Smooth muscle cell (in vitro differentiated cells): ENCODE data around the gene NLRP3. TPM values are rescaled to one million over a fixed set of nuclear protein-coding genes. Genes with fewer than 3 reads are reported as not detected.

Experiments used
- DNase-seq: peaks from one replicate; lab custom pipeline; 2025; ENCODE audit not compliant: unreplicated experiment; lab: John Stamatoyannopoulos, UW
- H2AFZ ChIP-seq: fragments of 200-600 bp; sonication (generic); 2 replicates; pipeline ENCODE4 v1.6.0; 2016; ENCODE audit warnings: antibody characterized with exemption, low read depth, mild to moderate bottlenecking
- H3F3A ChIP-seq: fragments of 200-600 bp; sonication (generic); 2 replicates; pipeline ENCODE4 v1.6.0; 2017; ENCODE audit warnings: antibody characterized with exemption, low read depth
- H3K27ac ChIP-seq: fragments of 200-600 bp; sonication (generic); 2 replicates; pipeline ENCODE4 v1.5.1; 2016; ENCODE audit warnings: low read depth, mild to moderate bottlenecking
- H3K27me3 ChIP-seq: fragments of 200-600 bp; sonication (generic); 2 replicates; pipeline ENCODE4 v1.6.1; 2016; ENCODE audit warnings: low read depth, mild to moderate bottlenecking
- H3K36me3 ChIP-seq: fragments of 200-600 bp; sonication (generic); 2 replicates; pipeline ENCODE4 v1.5.1; 2016; ENCODE audit warnings: low read depth
- H3K4me1 ChIP-seq: fragments of 200-600 bp; sonication (generic); 2 replicates; pipeline ENCODE4 v1.5.1; 2016; ENCODE audit warnings: low read depth
- H3K4me2 ChIP-seq: fragments of 200-600 bp; sonication (generic); 2 replicates; pipeline ENCODE4 v1.6.0; 2016; ENCODE audit warnings: mild to moderate bottlenecking
- H3K4me3 ChIP-seq: fragments of 200-600 bp; sonication (generic); 2 replicates; pipeline ENCODE4 v1.5.1; 2016; ENCODE audit warnings: mild to moderate bottlenecking
- H3K79me2 ChIP-seq: fragments of 200-600 bp; sonication (generic); 2 replicates; pipeline ENCODE4 v1.6.0; 2016; ENCODE audit warnings: low read depth, mild to moderate bottlenecking
- H3K9ac ChIP-seq: fragments of 200-600 bp; sonication (generic); 2 replicates; pipeline ENCODE4 v1.6.0; 2016; ENCODE audit warnings: low read depth
- H3K9me3 ChIP-seq: fragments of 200-600 bp; sonication (generic); replicated peaks from 2 replicates; pipeline ENCODE4 v1.5.1; 2016; ENCODE audit warnings: low read depth
- H4K20me1 ChIP-seq: fragments of 200-600 bp; sonication (generic); 2 replicates; pipeline ENCODE4 v1.6.0; 2016; ENCODE audit warnings: low read depth
- WGBS: methylation state at CpG from one replicate; pipeline ENCODE4 v1.1.7; 2016; ENCODE audit warnings: low lambda C conversion rate; 5-methylcytosine and 5-hydroxymethylcytosine counted together
- polyA plus RNA-seq: library from polyadenylated mRNA; unstranded; fragments of >200 nt; fragmentation: Nextera tagmentation; extraction: Ambion mirVana; gene quantifications from 2 replicates; pipeline ENCODE4 v1.2.1, GENCODE V29; 2016
- total RNA-seq: library from RNA; depleted of rRNA; stranded (reverse); fragments of >200 nt; gene quantifications from 2 replicates; pipeline ENCODE4 v1.2.3, GENCODE V29; 2014
- TF ChIP-seq, protein P1 (sequence below): fragments of 200-600 bp; sonication (generic); IDR thresholded peaks from 2 replicates; pipeline ENCODE4 v1.5.1; 2017; ENCODE audit warnings: borderline replicate concordance, mild to moderate bottlenecking, antibody characterized with exemption; ENCODE audit not compliant: insufficient read depth, poor library complexity, severe bottlenecking

Gene NLRP3
- total and polyA plus RNA-seq, 2 experiments from 2014 or later: 0.58 to 1.4 TPM

- no peaks in the 10 kb centered on the region for H3K4me1 ChIP-seq
- no peaks in the 10 kb centered on the region for H3K27me3 ChIP-seq
- H3K27ac ChIP-seq: no peak overlapping the region
- H3K9me3 ChIP-seq: no peaks in the 10 kb centered on the region
- no peaks in the 10 kb centered on the region for H4K20me1 ChIP-seq
- WGBS: 97% methylated on average over 9 of the region's 9 CpGs
- no peak overlapping the region for H3K4me3 ChIP-seq
- H2AFZ ChIP-seq: no peak overlapping the region
- H3K9ac ChIP-seq: no peak overlapping the region
- H3K79me2 ChIP-seq: no peaks in the 10 kb centered on the region
- no peak for DNase-seq
- no peak overlapping the region for H3K4me2 ChIP-seq
- no peaks in the 10 kb centered on the region for H3K36me3 ChIP-seq
- TF ChIP-seq, protein P1, sequence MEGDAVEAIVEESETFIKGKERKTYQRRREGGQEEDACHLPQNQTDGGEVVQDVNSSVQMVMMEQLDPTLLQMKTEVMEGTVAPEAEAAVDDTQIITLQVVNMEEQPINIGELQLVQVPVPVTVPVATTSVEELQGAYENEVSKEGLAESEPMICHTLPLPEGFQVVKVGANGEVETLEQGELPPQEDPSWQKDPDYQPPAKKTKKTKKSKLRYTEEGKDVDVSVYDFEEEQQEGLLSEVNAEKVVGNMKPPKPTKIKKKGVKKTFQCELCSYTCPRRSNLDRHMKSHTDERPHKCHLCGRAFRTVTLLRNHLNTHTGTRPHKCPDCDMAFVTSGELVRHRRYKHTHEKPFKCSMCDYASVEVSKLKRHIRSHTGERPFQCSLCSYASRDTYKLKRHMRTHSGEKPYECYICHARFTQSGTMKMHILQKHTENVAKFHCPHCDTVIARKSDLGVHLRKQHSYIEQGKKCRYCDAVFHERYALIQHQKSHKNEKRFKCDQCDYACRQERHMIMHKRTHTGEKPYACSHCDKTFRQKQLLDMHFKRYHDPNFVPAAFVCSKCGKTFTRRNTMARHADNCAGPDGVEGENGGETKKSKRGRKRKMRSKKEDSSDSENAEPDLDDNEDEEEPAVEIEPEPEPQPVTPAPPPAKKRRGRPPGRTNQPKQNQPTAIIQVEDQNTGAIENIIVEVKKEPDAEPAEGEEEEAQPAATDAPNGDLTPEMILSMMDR: no peak
- H3F3A ChIP-seq: no peaks in the 10 kb centered on the region
These were observed 3.4 kb downstream of the NLRP3 start for GRCh38 chr1:247419336-247419735.

- Histone ChIP-seq H3K9me3 (no peaks in the 10 kb centered on the region), H3F3A (no peaks in the 10 kb centered on the region), H3K27ac (no peak overlapping the region), H3K36me3 (no peaks in the 10 kb centered on the region), H3K79me2 (no peaks in the 10 kb centered on the region), H3K4me1 (no peaks in the 10 kb centered on the region), H2AFZ (no peak overlapping the region), H3K27me3 (no peaks in the 10 kb centered on the region), H3K4me2 (no peak overlapping the region), H4K20me1 (no peaks in the 10 kb centered on the region), H3K9ac (no peak overlapping the region), H3K4me3 (no peak overlapping the region)
- DNase-seq: no peak
- 75% methylated on average over 2 of the region's 2 CpGs for whole genome bisulfite sequencing
- TF ChIP-seq, protein P1: no peak
These were observed 5.1 kb downstream of the NLRP3 start for GRCh38 chr1:247421074-247421473.

GRCh38 chr1:247429496-247429895, 13.5 kb downstream of the NLRP3 start:
- TF ChIP-seq, protein P1: no peak
- no peaks in the 10 kb centered on the region for H3K79me2 ChIP-seq
- H2AFZ ChIP-seq: no peak overlapping the region
- no peaks in the 10 kb centered on the region for H3K4me1 ChIP-seq
- DNase-seq: no peak
- H4K20me1 ChIP-seq: no peaks in the 10 kb centered on the region
- no peaks in the 10 kb centered on the region for H3K36me3 ChIP-seq
- no peak overlapping the region for H3K4me3 ChIP-seq
- H3K4me2 ChIP-seq: no peak overlapping the region
- H3K27me3 ChIP-seq: no peaks in the 10 kb centered on the region
- H3K9me3 ChIP-seq: no peaks in the 10 kb centered on the region
- no peak overlapping the region for H3K9ac ChIP-seq
- 91% methylated on average over 6 of the region's 6 CpGs for WGBS
- no peaks in the 10 kb centered on the region for H3F3A ChIP-seq
- no peak overlapping the region for H3K27ac ChIP-seq

DNA sequence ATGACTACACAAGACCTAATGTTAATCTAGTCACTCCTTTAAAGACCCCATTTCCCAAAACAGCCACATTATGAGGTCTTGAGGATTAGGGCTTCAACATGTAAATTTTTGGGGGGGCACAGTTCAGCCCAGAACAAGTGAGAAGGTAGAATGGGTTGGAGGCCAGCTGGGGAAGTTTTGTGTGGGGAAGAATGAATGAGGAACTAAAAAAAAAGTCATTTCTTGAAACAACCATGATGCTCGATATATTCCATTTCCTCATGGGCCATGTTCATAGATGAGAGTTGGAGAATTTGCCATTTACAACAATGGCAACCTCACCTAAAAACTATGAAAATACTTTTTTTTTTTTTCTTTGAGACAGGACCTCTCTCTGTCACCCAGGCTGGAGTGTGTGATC, 14.5 kb downstream of the NLRP3 start:
- no peaks in the 10 kb centered on the region for H3K9me3 ChIP-seq
- TF ChIP-seq, protein P1: no peak
- H3K9ac ChIP-seq: no peak overlapping the region
- no peaks in the 10 kb centered on the region for H4K20me1 ChIP-seq
- H3K79me2 ChIP-seq: no peaks in the 10 kb centered on the region
- H3K36me3 ChIP-seq: no peaks in the 10 kb centered on the region
- H3F3A ChIP-seq: no peaks in the 10 kb centered on the region
- WGBS: 97% methylated on average over 1 of the region's 1 CpG
- H2AFZ ChIP-seq: no peak overlapping the region
- no peak overlapping the region for H3K4me2 ChIP-seq
- H3K4me1 ChIP-seq: no peaks in the 10 kb centered on the region
- no peaks in the 10 kb centered on the region for H3K27me3 ChIP-seq
- no peak overlapping the region for H3K27ac ChIP-seq
- no peak overlapping the region for H3K4me3 ChIP-seq
- no peak for DNase-seq
